HG02973 (cell line): ENCODE measurements around the gene HACD1.

ENCODE experiments used
- ATAC-seq: cut with Tn5 transposase; IDR thresholded peaks from one replicate; pipeline ENCODE4 v1.9.1; 2021; ENCODE audit warnings: moderate library complexity; ENCODE audit not compliant: unreplicated experiment

HACD1 gene

DNA sequence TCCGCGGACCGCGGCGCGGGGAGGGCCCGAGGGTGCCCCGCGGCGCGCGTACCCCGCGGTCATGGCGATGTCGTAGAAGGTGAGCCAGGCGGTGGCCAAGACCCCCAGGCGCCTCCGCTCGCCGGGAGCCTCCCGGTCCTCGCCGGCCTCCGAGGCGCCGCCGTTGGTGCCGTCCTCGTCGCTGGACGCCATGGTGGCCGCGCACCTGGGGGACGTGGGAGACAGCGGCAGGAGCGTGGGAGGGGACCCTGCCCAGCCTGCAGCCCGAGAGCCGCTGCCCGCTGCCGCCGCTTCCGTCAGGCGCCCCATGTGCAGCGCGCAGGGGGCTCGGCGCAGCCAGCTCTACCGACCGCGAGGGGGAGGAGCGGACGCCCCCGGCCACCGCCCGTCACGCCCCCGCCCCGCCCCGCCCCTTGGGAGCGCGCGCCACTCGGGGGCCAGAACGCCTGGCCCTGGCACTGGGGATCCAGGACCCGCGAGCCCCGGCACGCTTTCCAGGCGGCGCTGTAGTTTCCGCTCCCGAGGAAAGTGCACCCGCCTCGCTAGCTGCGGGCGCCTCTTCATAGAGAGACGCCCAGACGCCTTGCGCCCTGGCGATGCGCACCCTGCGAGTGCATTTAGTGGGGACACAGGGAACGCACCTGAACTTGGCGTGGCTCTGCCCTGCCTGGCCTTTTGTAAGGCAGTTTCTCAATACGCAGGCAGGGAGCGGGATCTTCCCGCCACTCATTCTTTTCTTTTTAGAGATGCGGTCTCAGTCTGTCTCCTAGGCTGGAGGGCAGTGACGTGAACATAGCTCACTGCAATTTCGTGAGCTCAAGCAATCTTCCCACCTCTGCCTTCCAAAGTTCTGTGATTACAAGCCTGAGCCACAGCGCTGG, at the start of gene HACD1:
HACD1 (minus strand) TSS at position 344 of the 881 bp plus-strand sequence; CDS start at position 309, 35 bp downstream.
- ATAC-seq: peak; percentile 64

DNA sequence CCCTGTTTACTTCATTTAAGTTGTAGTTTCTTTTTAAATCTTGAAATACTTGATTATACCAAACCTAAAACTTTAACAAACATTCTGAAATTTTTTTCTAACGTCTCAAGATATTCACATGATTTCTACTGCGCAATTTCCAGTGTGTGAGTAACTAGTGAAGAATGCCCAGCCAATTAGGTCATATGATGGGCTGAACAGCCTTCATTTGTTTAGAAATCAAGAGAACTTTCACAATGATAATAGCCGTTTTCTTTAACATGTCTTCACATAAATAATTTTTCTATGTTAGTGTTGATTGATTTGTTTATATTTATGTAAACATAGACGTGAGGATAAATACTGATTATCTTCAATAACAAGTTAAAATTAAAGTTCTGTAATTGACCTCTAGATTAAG, 48.6 kb upstream of the HACD1 start:
- no peak for ATAC-seq

- no peak for ATAC-seq
Observed at GRCh38 chr10:17663450-17663849, 46.3 kb upstream of the HACD1 start.

DNA sequence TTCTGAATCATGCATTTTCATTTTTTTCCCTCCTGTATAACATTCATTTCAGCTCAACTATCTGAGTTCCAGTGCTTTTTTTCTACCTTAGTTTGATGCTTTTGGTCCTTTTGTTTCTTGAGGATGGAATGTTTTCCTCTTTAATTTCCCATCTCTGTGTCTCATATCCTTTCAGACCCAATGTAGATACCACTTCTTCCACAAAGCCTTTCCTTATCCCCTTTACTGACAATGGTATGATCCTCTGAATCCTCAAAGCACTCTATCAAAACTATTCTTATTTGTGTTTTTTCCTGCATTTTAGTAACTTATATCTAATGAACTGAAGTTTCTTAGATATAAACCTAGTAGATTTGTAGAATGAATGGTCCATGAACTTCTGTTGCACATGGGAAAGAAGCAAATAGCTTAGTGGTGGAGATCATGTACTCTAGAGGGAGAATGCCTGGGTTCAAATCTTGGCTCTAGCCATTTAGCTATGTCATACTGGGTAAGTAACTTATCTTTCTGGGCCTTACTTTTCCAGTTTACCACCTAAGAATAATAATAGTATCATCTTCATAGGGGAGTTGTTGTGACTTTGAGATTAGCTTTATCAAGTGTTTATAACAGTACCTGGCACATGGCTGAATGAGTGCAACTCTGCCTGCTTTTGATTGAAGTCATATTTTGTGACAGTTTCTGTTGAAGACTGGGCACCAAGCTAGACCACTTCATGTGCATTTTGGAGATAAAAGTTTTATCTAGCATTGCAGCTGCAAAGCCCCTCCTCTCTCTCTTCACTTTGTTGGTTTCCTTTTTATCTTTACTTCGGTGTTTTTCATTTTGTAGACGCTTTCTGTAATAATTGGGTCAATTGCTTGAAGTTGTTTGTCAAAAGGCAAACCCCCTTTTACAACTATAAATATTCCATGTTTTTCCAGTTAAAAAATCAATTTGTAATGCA, 45.3 kb upstream of the HACD1 start:
- no peak for ATAC-seq

DNA sequence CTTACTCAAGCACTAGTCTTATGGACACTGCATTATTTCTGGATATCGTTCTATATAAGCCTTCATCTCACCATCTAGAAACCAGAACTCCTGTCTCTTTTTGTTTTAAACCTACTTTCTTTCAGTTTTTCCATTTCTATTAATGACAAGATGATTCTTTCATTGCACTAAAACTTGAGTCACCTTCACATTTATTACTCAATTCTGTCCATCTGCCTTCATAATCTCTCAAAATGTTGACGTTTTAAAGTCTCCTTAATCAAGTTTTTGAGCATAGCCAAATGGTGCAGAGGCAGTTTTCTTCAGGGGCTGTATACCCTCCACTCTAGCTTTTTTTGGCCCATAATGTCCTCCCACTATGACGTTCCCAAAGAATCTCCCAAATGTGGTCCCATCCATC, 44.3 kb upstream of the HACD1 start:
- ATAC-seq: no peak

GRCh38 chr10:17660921-17661320, 43.7 kb upstream of the HACD1 start:
- ATAC-seq: no peak

- ATAC-seq: no peak
Observed at GRCh38 chr10:17659365-17659764, 42.2 kb upstream of the HACD1 start.

DNA sequence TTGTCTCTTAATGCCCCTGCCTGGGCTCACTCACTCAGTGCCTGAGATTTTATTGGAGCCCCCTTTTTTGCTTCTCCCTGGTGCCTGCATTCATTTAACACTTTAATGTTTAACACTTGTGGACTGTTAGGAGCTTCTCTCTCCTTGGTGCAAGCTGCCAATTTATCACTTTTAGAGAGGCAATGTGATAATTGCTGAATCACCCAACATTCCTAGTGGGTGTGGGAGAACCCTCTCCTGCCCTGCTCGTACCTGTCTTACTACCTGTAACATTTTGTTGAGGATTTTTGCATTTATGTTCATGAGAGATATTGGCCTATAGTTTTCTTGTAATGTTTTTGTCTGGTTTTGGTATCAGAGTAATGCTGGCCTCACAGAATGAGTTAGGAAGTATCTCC, 39.9 kb upstream of the HACD1 start:
- ATAC-seq: no peak

DNA sequence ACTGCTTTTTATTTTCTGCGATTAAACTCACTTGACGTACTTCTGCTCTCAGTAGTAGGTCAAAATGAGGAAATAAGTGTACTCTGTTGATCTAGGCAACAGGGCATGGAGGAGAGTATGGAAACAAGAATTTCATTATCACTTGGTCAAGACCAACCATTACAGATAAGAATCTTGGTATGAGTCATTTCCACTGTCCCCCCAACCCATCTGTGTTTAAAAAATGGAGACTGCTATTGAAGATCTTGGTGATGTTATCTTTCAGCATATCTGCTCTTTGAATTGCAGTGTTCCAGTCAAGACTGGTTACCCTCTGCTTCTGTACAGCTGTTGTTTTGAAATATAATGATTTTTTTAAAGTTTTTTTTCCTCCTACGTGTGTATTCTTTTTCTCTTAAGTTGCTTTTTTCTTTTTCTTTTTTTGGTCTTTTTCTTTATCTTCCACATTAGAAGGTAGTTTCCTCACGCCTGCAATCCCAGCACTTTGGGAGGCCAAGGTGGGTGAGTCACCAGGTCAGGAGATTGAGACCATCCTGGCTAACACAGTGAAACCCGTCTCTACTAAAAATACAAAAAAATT, 38.5 kb upstream of the HACD1 start:
- peak; percentile 89 for ATAC-seq

DNA sequence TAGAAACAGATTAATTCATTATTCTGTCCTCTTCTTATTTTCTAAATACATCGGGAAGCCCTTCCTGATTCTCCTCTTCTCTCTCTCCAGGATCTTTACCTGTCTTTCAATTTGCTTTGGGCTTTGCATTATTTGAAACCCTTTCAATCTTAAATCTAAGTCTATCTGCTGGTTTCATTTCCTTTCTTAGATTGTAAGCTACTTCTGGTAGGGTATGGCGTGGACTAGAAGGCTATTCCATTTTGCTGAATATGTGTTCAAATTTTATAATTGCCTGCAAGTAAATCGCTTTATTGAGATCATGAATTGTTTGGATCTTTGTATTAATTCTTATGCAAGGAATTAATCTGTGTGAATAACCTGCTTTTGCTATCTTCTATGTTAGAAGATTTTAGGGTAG, 37.8 kb upstream of the HACD1 start:
- ATAC-seq: peak; percentile 16

DNA sequence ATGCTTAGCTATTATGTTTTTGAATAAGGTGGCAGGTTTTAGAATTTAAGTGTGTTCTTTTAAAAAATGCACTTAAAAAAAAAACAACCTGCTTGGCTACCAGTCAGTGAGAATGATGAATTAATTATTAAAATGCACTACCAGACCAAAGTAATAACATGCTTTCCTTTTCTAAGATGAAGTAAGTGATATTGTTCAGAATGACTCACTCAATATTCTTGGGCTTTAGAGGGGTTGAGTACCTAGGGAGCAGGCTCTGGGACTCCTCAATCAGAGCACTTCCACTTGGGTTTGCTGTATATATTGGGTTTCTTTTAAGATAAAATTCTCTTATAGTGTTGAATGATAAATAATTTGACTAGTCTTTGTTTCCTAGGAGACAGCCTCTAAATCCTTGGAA, 35.4 kb upstream of the HACD1 start:
- peak; percentile 34 for ATAC-seq

DNA sequence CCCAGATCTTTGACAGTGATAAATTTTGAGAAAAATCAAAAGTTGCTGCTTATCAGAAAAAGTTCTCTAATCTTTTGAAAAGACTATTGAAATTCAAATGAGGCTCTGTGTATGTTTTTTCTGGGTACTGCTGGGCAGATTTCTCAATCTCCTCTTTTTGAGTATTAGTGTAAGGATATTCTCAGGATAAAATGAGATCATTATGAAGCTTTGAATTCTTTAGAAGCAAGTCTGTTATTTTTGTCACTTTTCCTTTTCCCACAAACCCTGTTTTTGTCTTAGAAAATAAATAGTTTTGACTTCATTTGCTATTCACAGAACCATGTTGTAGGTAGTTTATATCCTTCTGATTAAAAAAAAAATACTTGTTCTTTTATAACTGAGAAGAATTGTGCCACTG, 34.7 kb upstream of the HACD1 start:
- no peak for ATAC-seq

DNA sequence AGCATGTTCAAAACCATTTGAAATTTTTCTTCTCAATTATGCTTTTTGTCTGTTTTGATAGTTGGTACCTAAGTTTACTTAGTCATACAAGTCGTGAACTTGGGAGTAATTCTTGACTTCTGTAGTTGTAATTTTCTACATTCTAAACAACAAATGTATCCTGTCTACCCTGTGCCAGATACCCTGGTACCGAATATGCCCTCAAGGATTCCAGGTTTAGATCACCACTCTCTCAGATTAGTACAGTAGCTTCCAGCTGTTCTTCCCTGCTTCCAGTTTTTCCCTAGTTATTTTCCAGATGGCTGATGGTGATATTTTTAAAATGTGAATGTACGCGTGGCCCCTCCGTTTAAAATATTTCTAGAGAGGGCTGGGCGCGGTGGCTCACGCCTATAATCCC, 33.2 kb upstream of the HACD1 start:
- no peak for ATAC-seq

DNA sequence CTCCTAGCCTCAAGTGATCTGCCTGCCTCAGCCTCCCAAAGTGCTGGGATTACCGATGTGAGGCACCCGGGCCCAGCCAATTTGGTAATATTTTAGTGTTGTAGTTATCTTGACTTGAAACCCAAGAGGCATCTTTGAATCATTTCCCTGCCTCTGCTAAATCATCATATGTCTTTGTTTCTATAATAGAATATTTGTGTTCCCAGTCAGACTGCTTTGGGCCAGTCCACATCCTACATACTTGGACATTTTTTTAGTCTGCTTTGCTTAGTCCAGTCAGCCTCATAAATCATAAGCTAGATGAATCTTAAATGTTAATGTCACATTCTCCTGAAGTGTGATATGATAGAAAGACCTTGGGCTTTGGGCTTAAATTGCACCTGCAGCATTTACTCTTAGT, 32.7 kb upstream of the HACD1 start:
- ATAC-seq: no peak

DNA sequence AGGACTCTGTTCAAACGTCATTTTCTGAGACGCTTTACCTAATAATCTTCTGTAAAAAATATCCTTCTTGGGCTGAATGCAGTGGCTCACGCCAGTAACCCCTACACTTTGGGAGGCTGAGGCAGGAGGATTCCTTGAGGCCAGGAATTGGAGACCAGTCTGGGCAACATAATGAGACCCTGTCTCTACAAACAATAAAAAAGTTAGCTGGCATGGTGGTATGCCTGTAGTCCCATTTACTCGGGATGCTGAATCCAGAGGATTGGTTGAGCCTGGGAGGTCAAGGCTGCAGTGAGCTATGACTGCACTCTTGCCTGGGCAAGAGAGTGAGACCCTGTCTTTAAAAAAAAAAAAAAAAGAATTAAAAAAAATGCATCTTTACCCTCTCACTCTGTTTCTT, 31.9 kb upstream of the HACD1 start:
- ATAC-seq: no peak

DNA sequence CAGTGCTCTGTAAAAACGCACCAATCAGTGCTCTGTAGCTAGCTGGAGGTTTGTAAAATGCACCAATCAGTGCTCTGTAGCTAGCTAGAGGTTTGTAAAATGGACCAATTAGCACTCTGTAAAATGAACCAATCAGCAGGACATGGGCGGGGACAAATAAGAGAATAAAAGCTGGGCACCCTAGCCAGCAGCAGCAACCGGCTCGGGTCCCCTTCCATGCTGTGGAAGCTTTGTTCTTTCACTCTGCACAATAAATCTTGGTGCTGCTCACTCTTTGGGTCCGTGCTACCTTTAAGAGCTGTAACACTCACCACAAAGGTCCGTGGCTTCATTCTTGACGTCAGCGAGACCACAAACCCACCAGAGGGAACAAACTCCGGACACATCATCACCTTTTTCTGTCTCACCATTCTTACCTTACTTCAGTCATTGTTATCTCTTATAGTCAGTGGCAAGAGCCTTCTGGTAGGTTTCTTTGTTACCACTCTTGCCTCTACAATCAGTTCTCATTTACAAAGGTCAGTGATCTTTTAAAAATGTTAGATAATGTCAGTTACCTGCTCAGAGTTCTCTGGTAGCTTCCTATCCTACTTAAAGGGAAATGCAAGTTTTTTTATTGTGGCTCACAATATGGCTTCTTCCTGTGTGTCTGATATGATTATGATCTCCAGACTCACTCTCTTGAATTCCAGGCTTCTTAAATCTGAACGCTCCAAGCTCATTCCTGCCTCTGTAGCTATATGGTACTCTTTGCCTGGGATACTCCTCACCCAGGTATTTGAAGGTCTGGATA, 31.3 kb upstream of the HACD1 start:
- no peak for ATAC-seq

- no peak for ATAC-seq
Observed at GRCh38 chr10:17647326-17647725, 30.2 kb upstream of the HACD1 start.

GRCh38 chr10:17645621-17646345, 28.6 kb upstream of the HACD1 start:
- ATAC-seq: peak; percentile 28

GRCh38 chr10:17644485-17644943, 27.3 kb upstream of the HACD1 start:
- peak; percentile 22 for ATAC-seq
